CD4-positive, alpha-beta T cell treated with Interleukin-15 for 4 hours (primary cell): ENCODE results near the gene SYNJ2BP.
"Not testable (repeated sequence)": the region's sequence is repeated elsewhere in the genome, so short reads cannot be mapped to it uniquely, and the experiment has no call there.

Experiments
- DNase-seq: peaks from one replicate; pipeline ENCODE4 v3.0.0-alpha.2; 2020; ENCODE audit warnings: low spot score

SYNJ2BP gene, protein sequence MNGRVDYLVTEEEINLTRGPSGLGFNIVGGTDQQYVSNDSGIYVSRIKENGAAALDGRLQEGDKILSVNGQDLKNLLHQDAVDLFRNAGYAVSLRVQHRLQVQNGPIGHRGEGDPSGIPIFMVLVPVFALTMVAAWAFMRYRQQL

DNA sequence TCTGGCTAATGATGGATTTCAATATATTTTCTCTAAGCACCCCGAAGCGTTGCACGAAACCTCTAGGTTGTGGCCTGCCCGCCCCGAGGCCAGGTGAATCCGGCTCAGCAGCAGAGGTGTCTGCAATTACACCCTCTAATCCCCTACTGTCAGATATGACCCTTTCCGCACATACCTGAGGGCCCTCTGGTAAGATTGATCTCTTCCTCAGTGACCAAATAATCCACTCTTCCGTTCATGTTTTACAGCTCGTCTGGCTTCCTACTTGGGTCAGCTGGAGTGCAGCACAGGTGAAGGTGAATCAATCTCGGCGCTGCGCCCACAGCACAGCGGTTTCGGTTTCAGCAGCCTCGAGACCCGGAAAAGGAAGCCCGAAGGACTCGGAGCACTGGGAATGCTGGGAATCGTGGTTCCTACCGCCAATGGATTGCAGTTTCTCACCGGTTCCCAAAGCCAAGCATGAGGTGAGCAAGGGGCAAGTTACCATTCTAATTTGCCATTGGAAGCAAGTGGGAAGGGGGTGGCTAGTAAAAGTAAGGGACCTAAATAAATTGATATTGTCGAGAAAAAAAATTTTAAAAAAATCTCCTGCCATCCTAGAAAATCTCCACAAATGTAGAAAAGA lies at the start of gene SYNJ2BP:
TSS of gene SYNJ2BP (minus strand) at position 366 of the 625 bp plus-strand sequence. CDS start at position 239, 127 bp downstream.
- DNase-seq = peak; percentile 64

DNA sequence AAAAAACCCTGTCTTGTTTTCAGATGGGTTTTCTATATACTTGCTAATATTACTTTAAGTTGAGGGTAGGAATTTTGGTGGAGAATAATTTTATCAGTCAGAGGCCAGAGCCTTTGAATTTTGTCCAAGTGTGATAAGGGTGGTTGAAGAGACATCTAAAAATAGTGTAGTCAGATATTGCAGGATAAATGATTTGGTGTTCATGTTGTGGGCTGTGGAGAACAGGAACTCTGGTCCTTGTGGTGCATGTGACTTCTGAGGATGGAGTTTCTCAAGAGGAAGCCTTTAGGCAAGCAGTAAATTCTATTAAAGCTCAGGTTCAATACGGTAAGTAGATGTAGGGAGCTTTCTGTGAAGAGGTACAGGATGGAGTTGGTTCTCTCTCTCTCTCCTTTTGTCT lies 37.8 kb upstream of the SYNJ2BP start:
- no peak for DNase-seq

DNA sequence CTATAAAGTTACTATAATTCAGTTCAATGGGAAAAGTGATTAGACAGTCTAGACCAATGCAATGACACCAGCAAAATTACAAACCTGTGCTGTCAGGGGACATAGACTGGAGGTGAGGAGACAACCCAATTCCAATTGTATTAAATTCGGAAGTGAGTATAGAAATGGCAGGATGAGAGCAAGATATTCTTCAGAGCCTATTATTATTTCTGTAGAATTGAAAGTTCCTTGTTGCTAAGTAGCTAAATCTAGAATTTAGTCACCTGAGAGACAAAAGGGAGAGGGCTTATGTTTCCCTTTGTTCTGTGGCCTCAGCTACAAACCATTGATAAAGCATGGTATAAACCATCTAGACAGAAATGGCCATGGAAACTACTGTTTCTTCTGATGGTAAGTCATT lies 35.0 kb upstream of the SYNJ2BP start, which contains the start of gene ADAM21:
TSS of gene ADAM21 (plus strand) at position 301 of the 400 bp plus-strand sequence. CDS start 5,326 bp downstream, outside the sequence.
- no peak for DNase-seq

DNA sequence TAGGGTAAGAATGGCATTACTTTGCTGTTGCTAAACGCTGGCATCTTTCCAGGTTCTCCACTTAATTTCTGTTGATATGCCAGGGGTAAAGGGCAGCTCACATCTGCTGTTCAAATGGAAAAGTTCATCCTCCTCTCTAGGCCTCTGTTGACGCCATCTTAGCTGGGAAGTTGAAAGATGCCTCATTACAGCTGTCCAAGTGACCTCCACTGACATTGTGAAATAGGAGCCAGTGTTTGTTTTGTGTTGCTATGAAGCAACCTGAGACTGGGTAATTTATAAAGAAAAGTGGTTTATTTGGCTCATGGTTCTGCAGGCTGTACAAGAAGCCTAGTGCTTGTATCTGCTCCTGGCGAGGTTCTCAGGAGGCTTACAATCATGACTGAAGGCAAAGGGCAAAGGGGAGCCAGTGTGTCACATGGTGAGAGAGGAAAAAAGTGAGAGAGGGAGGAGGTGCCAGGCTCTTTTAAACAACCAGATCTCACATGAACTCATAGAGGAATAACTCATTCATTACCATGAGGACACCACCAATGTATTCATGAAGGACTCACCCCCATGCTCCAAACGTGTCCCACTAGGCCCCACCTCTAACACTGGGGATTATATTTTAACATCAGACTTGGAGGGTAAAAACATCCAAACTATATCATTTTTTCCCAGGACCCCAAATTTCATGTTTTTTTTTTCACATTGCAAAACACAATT lies 31.9 kb upstream of the SYNJ2BP start:
- DNase-seq = no peak

DNA sequence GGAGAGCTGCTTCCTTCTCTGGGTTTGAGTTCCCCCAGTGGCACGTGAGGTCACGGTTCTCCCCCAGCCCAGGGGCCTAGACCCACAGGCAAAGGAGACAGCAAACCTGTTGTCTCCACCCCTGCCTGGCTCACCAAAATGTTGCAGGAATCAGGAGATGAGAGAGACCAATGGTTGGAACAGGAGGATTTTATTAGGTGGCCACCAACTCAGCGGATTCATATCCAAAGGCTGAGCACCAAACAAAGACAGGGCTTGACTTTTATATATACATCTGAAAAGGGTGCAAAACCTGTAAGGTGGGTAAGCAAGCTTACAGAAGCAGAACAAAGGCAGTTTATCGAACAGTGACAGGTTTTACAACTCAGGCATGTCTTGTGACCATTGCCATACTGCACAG lies 25.9 kb upstream of the SYNJ2BP start:
- DNase-seq = no peak

DNA sequence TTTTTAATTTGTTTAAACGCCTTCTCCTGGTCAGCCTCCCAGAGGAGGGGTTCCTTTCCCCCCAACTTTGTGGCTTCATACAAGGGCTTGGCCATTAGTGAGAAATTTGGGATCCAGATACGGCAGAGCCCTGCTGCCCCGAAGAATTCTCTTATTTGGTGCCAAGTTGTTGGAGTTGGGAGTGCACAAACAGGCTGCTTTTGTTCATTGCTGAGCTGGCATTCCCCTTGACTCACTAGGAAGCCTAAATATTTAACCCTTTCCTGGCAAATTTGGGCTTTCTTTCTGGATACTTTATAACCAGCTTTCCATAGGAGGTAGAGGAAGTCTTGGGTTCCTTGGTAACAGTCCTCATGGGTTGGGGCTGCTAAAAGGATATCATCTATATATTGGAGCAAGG lies 24.8 kb upstream of the SYNJ2BP start:
- DNase-seq = no peak

DNA sequence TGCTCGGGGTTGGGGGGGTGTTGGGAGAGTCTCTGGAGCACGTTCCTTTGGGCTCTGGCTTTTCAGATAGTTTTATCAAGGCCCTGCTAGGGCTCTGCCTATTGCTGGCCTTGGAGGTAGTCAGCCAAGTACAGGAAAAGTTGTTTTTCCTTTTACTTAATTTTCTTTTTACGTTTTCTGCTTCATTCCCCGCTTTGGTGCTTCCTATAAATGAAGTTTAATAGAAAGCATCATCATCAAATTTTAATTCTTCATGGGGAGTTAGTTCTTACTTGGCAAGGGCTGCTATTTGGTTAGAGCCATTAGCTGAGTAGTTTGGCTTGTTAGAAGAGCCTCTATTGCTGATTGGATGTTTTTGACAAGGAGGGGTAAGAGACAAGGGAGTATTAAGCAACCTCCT lies 20.0 kb upstream of the SYNJ2BP start:
- DNase-seq = no peak

DNA sequence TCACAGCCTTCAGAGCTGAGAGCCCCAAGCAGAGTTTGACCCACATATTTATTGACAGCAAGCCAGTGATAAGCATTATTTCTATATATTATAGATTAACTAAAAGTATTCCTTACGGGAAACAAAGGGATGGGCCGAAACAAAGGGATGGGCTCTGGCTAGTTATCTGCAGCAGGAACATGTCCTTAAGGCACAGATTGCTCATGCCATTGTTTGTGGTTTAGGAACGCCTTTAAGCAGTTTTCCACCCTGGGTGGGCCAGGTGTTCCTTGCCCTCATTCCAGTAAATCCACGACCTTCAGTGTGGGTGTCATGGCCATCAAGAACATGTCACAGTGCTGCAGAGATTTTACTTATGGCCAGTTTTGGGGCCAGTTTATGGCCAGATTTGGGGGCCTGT lies 9.7 kb upstream of the SYNJ2BP start:
- not testable (repeated sequence) for DNase-seq

DNA sequence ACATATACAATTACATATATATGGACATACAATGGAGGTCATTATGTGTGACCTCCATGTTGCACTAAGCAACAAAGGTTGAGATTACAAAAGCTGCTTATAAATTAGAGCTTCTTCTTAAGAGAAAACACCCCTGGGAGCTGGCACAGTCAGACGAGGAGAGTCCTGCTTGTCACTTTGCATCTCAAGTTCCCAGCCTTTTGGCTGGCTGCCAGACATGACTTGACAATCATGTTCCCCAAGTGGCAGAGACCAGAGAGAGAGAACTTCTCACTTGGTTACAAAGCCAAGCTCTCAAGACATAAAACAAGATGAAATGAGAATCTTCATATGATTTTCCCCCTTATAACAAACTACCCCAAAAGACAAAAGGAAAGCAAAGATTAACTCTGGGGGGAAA lies 8.5 kb upstream of the SYNJ2BP start:
- DNase-seq = no peak

DNA sequence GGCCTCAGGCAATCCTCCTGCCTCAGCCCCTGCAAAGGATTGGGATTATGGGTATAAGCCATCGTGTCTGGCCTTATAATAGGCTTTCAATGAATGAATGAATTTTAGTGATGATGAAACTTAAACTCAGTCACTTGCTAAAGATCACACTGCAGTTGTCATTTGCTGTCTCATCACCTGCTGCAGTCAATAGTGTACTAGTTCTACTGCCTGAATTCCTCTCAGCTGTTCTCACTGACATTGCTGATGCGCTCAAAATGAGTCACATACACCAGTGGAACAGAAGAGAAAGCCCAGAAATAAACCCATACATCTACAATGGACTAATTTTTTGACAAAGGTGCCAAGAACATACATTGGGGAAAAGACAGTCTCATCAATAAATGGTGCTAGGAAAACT lies 5.6 kb upstream of the SYNJ2BP start:
- DNase-seq = no peak

DNA sequence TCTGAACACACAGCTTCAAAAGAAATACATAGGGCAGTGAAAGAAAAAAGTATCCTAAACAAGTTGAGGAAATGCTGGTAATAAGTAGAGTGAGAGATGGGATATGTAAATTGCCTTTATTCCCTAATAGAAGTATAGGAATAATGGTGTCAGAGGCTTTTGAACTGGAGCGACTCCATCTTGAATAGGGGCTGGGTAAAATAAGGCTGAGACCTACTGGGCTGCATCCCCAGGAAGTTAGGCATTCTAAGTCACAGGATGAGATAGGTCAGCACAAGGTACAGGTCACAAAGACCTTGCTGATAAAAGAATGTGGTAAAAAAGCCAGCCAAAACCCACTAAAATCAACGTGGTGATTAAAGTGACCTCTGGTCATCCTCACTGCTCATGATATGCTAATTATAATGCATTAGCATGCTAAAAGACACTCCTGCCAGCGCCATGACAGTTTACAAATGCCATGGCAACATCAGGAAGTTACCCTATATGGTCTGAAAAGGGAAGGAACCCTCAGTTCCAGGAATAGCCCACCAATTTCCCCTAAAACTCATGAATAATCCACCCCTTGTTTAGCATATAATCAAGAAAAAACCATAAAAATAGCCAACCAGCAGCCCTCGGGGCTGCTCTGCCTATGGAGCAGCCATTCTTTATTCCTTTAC lies 2.5 kb upstream of the SYNJ2BP start:
- not testable (repeated sequence) for DNase-seq

DNA sequence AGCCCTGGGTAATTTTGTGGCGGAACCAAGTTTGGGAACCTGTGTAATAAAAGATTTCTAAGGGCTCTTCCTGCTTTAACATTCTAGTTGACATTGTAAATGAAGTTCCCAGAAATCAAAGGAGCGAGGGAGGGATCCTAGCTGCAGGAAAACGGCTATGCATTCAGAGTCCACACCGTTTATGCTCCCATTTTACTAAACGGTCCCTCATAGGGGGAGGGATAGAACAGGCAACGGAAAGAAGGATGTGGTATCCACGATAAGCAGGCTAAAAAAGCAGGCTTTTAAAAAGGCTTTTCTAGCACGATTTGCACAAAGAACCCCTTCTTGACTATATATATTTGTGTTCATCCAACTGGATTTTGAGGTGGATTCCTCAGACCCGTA lies 559 bp downstream of the SYNJ2BP start:
- no peak for DNase-seq

DNA sequence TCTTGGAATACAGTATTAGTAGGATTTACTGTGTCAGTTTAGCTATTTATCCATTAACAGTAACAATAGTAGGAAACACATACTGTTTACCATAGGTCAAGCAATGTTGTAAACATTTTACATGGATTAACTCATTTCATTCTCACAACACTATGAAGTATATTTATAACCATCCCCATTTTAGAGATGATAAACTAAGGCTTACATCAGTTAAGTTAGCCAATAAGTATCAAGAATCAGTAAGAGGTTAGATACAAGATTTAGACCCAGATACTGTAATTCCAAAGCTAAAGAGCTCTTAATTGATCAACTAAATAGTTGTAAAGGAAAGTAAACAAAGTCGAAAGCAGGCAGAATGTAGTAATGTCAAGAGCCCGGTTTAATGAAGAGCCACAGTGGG lies 1.1 kb downstream of the SYNJ2BP start:
- DNase-seq = no peak

DNA sequence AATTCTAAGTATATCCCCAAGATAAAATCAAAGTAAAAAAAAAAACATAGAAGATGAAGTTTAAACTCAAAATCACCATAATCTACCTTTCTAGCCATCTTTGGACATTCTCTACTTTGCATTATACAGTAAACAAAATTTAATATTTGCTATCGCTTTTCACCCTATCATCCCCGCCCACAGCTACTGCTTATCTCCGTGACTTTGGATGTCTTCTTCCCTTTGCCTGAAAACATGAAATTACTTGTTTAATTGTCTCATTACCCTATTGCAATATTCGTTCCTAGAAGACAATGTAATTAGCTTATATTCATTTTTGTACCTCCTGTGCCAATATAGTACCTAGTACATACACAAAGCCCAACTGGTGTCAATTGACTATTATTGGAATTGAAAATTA lies 9.3 kb downstream of the SYNJ2BP start:
- no peak for DNase-seq

DNA sequence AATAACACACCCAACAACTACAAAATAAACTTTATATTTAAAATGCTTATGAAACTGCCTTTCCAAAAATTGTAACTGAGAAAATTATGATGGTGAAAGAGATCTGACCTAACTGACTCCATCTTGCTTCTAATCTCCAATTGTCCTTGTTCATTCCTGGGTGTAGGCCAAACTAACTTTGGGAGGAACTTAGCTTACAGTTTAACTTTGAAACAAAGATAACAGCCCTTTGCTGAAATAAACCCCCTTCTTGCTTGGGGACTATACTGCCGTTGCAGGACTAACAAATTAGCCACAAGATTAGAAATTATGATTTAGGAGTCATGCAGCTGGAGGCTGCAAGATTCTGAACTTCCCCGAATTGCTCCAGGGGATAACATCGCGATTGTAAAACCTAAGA lies 10.7 kb downstream of the SYNJ2BP start:
- DNase-seq = not testable (repeated sequence)

DNA sequence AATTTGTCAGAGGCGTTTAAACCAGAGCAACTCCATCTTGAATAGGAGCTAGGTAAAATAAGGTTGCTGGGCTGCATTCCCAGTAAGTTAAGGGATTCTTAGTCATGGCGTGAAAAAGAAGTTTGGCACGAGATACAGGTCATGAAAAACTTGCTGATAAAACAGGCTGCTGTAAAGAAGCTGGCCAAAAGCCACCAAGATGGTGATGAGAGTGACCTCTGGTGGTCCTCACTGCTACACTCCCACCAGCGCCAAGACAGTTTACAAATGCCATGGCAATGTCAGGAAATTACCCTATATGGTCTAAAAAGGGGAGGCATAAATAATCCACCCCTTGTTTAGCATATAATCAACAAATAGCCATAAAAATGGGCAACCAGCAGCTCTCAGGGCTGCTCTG lies 13.6 kb downstream of the SYNJ2BP start:
- not testable (repeated sequence) for DNase-seq

DNA sequence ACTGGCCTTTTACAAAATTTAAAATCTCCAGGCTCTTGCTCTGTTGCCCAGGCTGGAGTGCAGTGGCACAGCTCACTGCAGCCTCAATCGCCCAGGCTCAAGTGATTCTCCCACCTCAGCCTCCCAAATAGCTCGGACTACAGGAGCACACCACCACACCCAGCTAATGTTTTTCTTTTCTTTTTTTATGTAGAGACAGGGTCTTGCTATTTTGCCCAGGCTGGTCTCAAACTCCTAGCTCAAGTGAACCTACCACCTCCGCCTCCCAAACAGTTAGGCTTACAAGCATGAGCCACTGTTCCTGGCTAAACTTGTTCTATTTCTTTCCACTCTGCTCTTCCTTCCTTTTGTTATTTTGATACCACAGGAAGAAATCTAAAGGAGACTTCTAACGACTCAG lies 15.2 kb downstream of the SYNJ2BP start:
- no peak for DNase-seq

DNA sequence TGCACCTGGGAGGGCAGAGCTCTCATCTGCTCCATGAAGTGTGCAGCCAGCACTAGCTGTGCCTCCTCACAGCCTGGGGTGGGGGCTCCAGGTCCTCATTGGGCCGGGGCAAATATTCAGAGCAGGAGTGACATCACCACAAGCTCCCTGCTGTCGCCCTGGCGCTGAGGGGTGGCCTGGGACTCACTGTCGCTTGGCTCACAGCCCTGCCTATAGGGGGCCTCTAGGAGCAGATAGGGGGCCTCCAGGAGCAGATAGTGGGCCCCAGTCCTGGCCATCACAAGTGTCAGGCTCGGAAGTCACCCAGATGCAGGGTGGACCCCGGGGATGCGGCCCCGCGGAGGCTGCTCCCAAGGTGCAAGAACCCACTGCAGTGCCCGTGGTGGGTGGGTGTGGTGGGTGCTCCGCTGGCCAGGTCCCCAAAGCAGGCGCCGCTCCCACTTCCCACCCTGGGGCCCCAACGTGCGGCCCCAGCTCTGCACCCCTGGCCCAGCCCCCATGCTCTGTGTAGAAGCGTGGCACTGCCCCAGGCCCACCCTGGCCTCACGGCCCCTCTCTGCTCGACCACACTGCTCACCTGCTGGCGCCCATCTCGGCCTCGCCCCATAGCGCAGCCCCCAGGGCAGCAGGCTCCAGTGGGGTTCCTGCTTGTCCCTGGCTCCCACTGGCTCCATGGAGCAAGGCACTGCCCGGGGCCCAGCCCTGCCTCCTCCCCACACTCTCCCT lies 18.0 kb downstream of the SYNJ2BP start:
- DNase-seq = no peak

DNA sequence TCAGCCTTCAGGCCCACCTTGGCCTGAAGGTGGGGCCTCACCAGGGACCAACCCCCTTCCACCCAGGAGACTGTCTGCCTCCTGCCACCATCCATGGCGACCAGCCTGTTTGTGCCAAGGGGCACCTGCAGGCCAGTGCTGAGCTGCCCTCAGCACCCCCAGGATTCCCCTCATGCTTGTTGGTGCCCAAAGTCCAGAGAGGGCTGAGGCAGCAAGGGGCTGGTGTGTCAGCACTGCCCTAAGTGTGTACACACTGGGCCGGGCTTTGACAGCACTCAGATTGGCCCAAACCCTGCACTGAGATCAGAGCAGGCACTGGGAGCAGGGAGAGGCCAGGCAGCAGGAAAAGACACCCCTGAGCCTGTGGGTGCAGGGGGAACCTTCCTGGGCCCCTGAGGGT lies 18.6 kb downstream of the SYNJ2BP start:
- no peak for DNase-seq

DNA sequence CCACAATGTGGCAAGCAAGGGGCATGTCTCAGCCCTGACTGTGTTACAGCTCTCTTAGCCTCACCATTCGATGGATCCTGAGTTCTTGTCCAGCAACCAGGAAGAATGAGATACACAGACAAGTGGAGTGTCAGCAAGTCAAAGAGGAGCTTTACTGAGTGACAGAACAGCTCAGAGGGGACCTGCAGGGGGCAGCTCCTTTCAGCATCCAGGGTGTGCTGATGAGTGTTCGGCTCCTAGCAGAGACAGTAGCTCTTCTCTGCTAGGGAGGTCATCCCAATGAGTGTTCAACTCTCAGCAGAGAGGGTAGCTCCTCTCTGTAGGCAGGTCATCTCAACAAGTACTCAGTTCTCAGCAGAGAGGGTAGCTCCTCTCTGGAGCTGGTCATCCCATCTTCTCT lies 19.1 kb downstream of the SYNJ2BP start:
- no peak for DNase-seq

DNA sequence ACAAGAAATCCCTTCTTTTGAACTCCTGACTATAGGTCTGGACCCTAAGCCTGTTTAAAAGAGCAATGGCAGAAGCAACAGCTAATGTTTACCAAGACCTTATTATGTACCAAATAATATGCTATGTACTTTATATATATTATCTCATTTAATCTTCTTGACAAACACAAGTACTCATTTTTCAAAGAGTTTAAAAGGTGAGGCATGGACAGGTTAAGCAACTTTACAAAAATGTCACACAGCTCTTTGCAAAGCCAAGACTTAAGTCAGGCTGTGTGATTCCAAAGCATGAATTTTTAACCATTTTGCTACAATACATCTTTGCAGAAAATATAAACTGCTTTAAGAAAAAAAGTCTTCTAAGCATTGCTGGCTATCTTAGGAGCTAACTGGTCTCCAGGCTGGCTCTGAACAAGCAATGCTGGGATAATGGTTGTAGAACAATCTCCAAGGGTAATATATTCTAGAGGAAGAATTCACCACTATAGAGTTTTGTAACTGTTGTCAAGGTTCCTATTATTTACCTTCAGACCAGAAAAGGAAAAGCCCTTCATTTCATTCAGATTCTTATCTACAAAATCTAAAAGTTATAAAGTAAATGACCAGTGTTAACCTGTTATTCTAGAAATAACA lies 22.1 kb downstream of the SYNJ2BP start:
- no peak for DNase-seq

DNA sequence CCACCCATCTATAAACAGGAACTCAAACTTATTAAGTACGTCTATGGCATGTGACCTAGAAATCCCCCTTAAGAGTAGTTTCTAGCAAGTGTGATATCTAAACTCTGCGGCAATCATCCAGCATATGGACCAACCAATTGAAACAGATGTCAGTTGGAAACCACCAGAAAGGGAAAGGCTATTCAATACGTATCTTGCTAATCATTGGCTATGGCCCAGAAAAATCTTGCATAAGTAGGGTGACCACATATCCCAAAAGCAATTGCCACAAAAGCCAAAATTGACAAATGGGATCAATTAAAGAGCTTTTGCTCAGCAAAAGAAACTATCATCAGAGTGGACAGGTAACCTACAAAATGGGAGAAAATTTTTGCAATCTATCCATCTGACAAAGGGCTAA lies 24.2 kb downstream of the SYNJ2BP start:
- DNase-seq = no peak
